BLaER1 treated with 17β-estradiol and CSF1 and Interleukin-3, amounts not matched to agents 10 nM and 100 nM (cell line): ENCODE data around the gene CHCHD5.

Experiments used
- H3K27ac ChIP-seq, 11 experiments: shearing (Covaris generic); formaldehyde crosslinking; 2 replicates each; pipeline ENCODE4 v1.8.1; 2022
- H3K27me3 ChIP-seq, 11 experiments: shearing (Covaris generic); formaldehyde crosslinking; 2 replicates each; pipeline ENCODE4 v1.8.1; 2022
- H3K36me3 ChIP-seq, 11 experiments: shearing (Covaris generic); formaldehyde crosslinking; 2 replicates each; pipeline ENCODE4 v1.8.1; 2022
- H3K4me1 ChIP-seq, 10 experiments: shearing (Covaris generic); formaldehyde crosslinking; 2 replicates each; pipeline ENCODE4 v1.8.1; 2022
- H3K4me2 ChIP-seq, 11 experiments: shearing (Covaris generic); formaldehyde crosslinking; 2 replicates each; pipeline ENCODE4 v1.8.1; 2022
- H3K4me3 ChIP-seq, 10 experiments: shearing (Covaris generic); formaldehyde crosslinking; 2 replicates each; pipeline ENCODE4 v1.8.1; 2022
- H3K9ac ChIP-seq, 11 experiments: shearing (Covaris generic); formaldehyde crosslinking; 2 replicates each; pipeline ENCODE4 v1.8.1; 2022
- H3K9me3 ChIP-seq, 11 experiments: shearing (Covaris generic); formaldehyde crosslinking; replicated peaks in 1 of 11; 2 replicates each; pipeline ENCODE4 v1.8.1; 2022
- H4K20me1 ChIP-seq, 11 experiments: shearing (Covaris generic); formaldehyde crosslinking; 2 replicates each; pipeline ENCODE4 v1.8.1; 2022
- Cebpa-rat ChIP-seq, 11 experiments: shearing (Covaris generic); IDR thresholded peaks; 2 replicates each; pipeline ENCODE4 v1.8.1; 2022

Gene CHCHD5

GRCh38 chr2:112633708-112634107 is 49.3 kb downstream of the CHCHD5 start:
- no peaks in the 10 kb centered on the region for H3K27me3 ChIP-seq
- no peaks in the 10 kb centered on the region for H3K36me3 ChIP-seq
- H3K4me1 ChIP-seq: peaks cover 32 to 99% (median 79%) of the 10 kb centered on the region in 10 experiments
- peak overlapping the region in 6 of 11 experiments; percentile 8 to 97 (median 41); a peak in 9 of 22 replicates for H3K27ac ChIP-seq
- peak overlapping the region in 6 of 11 experiments; percentile 84 to 97 (median 91); a peak in 10 of 22 replicates for H3K4me2 ChIP-seq
- H3K4me3 ChIP-seq: no peak overlapping the region
- TF ChIP-seq Cebpa-rat (IDR thresholded peaks at IDR 0.05): no peak
- H4K20me1 ChIP-seq: no peaks in the 10 kb centered on the region
- H3K9ac ChIP-seq: no peak overlapping the region
- no peaks in the 10 kb centered on the region for H3K9me3 ChIP-seq

DNA sequence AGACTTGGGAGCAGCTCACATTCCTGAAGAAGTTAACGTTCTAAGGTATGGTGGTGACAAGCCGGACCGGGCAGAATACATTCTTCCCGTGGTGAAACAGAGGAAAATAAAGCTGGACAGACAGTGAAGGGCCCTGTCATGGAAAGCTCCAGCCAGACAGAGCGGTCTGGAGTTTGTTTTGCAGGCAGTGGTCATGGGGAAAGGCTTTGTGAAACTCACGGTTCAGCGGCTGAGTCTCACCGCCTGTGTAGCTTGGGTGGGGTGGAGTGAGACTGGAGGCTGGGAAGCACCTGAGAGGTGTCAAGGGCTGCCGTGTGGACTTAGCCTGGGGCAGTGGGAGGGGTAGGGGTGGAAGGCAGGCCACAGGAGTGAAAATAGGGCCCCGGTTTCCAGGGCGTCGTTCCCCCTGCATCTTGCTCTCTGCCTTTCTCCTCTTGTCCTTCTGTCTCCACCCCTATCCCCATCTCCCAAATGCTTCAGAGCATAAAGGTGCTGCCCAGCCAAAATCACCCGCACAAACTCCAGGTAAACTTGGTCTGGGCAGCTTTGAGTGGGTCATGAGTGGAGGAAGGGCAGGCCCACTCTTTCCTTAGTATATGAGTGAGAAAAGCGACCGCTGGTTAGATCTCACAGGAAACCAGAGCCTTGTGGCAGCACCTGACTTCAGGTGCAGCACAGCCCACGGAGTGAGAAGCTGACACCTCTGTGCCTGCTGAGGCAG is 49.9 kb downstream of the CHCHD5 start:
- no peak overlapping the region for H3K9ac ChIP-seq
- peaks cover 31 to 99% (median 73%) of the 10 kb centered on the region in 10 experiments for H3K4me1 ChIP-seq
- no peaks in the 10 kb centered on the region for H3K9me3 ChIP-seq
- H3K27me3 ChIP-seq: no peaks in the 10 kb centered on the region
- H3K27ac ChIP-seq: peak overlapping the region in 5 of 11 experiments; percentile 8 to 97 (median 42); a peak in 9 of 22 replicates
- no peaks in the 10 kb centered on the region for H4K20me1 ChIP-seq
- H3K36me3 ChIP-seq: no peaks in the 10 kb centered on the region
- no peak overlapping the region for H3K4me3 ChIP-seq
- TF ChIP-seq Cebpa-rat (IDR thresholded peaks at IDR 0.05): no peak
- peak overlapping the region in 6 of 11 experiments; percentile 26 to 97 (median 89); a peak in 11 of 22 replicates for H3K4me2 ChIP-seq

- H3K4me3 ChIP-seq: no peak overlapping the region
- H3K4me2 ChIP-seq: peak overlapping the region in 5 of 11 experiments; percentile 18 to 97 (median 87); a peak in 6 of 22 replicates
- no peak overlapping the region for H3K9ac ChIP-seq
- no peaks in the 10 kb centered on the region for H4K20me1 ChIP-seq
- H3K9me3 ChIP-seq: no peaks in the 10 kb centered on the region
- H3K27ac ChIP-seq: peak overlapping the region in 1 of 11 experiments; percentile 43; a peak in 3 of 22 replicates
- H3K27me3 ChIP-seq: no peaks in the 10 kb centered on the region
- no peak for TF ChIP-seq Cebpa-rat (IDR thresholded peaks at IDR 0.05)
- no peaks in the 10 kb centered on the region for H3K36me3 ChIP-seq
- peaks cover 29 to 99% (median 70%) of the 10 kb centered on the region in 10 experiments for H3K4me1 ChIP-seq
Measured at GRCh38 chr2:112634874-112635157, 50.4 kb downstream of the CHCHD5 start.

- H3K27me3 ChIP-seq: no peaks in the 10 kb centered on the region
- H3K4me2 ChIP-seq: peak overlapping the region in 8 of 11 experiments; percentile 21 to 93 (median 78); a peak in 15 of 22 replicates
- H3K9me3 ChIP-seq: no peaks in the 10 kb centered on the region
- TF ChIP-seq Cebpa-rat (IDR thresholded peaks at IDR 0.05): no peak
- 0 out of 22 replicates have a peak overlapping the region, but pooled peaks of 1 of the 11 experiments have one; percentile 5 for H3K9ac ChIP-seq
- no peaks in the 10 kb centered on the region for H3K36me3 ChIP-seq
- H4K20me1 ChIP-seq: no peaks in the 10 kb centered on the region
- peak overlapping the region in 6 of 11 experiments; percentile 1 to 56 (median 23); a peak in 8 of 22 replicates for H3K27ac ChIP-seq
- no peak overlapping the region for H3K4me3 ChIP-seq
- peaks cover 11 to 99% (median 71%) of the 10 kb centered on the region in 10 experiments for H3K4me1 ChIP-seq
Measured at GRCh38 chr2:112636605-112637288, 52.3 kb downstream of the CHCHD5 start.

DNA sequence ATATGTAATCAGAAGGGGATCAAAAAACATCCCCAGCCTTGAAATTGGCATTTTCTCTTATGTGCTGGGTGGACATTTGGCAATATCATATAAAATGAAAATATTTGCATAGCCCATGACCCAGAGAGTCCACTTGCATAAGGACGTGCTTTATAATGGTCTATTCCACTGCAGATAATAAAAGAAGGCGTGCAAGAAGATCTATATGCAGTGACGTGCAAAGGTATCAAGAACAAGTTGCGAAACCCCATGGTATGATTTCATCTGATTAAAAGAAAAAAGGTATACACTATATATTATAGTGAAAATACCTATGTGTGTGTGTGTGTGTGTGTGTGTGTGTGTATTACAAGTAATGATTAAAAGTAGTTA is 52.9 kb downstream of the CHCHD5 start:
- TF ChIP-seq Cebpa-rat (IDR thresholded peaks at IDR 0.05): peak in 2 of 11 experiments; percentile 17 to 22; a peak in 1 of 22 replicates
- Histone ChIP-seq H4K20me1 (no peaks in the 10 kb centered on the region), H3K27me3 (no peaks in the 10 kb centered on the region), H3K36me3 (no peaks in the 10 kb centered on the region), H3K27ac (peak overlapping the region in 3 of 11 experiments; percentile 41 to 56 (median 45); a peak in 3 of 22 replicates), H3K9me3 (no peaks in the 10 kb centered on the region), H3K4me3 (no peak overlapping the region), H3K4me2 (peak overlapping the region in 6 of 11 experiments; percentile 47 to 93 (median 82); a peak in 11 of 22 replicates), H3K4me1 (peaks cover 8 to 99% (median 71%) of the 10 kb centered on the region in 10 experiments), H3K9ac (no peak overlapping the region)
